ENCODE data around the gene DDX5.
"Not testable (repeated sequence)": the region's sequence is repeated elsewhere in the genome, so short reads cannot be mapped to it uniquely, and the experiment has no call there.

The DDX5 gene

DNA sequence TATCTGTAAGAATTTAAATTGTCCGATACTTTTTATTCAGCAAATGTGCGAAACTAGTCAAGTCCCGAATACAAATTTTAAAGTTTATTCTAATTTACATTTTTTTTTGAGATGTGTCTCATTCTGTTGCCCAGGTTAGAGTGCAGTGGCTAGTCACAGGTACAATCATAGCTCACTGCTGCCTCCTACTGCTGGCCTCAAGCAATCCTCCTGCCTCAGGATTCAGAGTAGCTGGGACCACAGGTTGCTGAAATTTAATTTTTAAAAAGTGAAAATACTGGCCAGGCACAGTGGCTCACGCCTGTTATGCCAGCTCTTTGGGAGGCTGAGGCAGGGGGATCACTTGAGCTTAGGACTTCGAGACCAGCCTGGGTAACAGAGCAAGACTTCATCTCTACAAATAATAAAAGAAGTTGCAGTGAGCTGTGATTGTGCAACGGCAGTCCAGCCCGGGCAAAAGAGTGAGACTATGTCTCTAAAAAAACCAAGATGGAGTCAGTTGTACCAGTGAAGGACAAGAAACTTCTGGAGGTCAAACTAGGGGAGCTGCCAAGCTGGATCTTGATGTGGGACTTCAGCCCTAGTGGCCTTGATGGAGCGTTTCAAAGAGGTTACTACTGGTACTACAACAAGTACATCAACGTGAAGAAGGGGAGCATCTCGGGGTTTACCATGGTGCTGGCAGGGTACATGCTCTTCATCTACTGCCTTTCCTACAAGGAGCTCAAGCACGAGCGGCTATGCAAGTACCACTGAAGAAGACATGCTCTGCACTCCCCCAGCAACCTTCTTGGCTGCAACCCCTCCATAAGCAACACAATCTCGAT is 14.8 kb downstream of the DDX5 start:
- DNase-seq = peak; percentile 36

DNA sequence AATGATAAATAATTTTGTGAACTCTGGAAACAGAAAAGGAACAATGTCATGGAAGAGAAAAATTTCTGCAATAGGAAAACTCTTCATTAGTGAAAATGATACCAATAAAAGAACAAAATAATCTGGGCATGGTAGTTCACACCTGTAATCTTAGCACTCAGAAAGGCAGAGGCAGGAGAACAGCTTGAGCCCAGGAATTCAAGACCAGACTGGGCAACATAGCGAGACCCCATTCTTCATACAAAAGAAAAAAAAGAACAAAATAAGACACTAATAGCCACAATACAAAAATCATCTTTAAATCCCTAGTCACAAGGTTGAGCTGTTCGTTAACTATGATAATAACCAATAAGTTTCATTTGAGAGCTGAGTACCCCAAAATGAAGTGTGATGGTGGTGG is 17.8 kb downstream of the DDX5 start:
- no peak for DNase-seq

DNA sequence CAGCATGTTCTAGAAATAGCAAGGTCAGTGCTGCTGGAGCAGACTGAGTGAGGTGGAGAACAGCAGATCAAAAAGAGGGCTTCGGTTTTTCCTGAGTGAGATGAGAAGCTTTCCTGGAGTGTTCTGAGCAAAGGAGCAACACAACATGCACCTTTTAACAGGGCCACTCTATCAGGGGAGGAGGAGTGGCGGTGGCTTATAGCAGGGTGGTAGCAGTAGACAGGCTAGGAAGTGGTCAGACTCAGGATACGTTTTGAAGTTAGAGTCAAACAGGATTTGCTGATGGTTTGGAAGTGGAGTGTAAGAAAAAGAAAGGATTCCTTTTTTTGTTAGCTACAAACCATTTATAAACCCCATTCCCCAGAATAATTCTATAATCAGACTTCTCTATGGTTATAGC is 21.7 kb downstream of the DDX5 start:
- DNase-seq = no peak

DNA sequence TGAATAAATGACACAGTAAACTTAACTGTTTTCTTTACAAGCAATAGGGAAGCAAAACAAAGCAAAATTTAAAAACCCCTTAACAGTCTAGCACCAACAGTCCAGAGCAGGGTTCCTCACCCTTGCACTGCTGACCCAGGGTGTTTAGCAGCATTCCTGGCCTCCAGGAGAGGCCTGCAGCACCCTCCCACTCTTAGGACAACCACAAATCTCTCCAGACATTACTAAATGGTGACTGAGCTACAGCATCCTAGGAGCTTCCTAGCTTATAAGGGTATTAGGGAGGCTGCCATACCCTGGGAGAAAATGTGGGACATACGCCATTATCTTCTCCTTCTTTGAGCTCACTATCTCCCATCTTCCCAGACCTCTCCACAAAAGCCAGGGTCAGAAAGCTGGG is 25.1 kb downstream of the DDX5 start:
- DNase-seq = no peak

DNA sequence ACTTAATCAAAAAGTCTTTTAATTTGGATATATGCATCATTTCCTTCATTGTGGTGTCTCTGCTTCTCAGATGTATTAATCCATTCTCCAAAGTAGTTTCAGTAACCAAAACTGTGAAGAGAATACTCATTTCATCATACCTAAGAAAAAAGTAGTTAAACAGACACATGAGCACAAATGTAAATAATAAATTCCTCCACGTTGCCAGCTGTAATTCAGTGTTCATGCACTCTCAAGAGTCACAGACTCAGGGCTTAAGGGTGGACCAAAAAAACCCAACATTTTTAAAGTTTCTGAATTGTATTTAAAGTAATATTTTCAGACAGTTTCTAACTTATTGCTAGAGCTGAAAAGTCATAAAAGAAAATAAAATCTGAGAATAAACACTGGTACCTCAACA is 28.2 kb downstream of the DDX5 start:
- DNase-seq = no peak

DNA sequence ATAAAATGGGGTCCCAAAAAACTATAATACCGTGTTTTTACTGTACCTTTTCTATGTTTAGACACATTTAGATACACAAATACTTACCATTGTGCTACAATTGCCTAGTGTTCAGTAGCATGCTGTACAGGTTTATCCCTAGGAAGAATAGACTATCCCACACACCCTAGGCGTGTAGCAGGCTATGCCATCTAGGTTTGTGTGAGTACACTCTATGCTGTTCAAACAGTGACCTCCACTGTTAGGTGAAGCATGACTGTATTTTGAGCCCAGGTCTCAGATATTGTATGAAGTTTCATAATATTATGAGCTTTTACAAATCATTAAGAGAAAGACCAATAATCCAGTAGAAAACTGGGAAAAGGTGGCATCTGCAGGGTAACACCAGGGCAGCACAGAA is 33.5 kb downstream of the DDX5 start:
- DNase-seq = no peak

DNA sequence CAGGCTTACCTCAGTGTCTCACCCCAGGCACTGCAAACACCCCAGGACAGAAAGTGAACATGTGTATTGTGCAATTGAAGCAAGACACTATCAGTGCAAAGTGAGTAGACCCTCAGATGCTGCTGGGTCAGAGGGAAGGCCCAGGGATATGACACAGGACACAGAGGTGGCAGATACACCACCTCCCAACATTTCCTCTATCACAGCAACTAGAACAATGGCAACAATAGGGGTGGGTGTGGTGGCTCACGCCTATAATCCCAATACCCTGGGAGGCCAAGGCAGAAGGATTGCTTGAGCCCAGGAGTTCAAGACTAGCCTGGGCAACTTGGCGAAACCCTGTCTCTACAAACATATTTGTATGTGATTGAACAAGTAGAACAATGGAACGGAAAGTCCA is 34.6 kb downstream of the DDX5 start:
- DNase-seq = no peak

DNA sequence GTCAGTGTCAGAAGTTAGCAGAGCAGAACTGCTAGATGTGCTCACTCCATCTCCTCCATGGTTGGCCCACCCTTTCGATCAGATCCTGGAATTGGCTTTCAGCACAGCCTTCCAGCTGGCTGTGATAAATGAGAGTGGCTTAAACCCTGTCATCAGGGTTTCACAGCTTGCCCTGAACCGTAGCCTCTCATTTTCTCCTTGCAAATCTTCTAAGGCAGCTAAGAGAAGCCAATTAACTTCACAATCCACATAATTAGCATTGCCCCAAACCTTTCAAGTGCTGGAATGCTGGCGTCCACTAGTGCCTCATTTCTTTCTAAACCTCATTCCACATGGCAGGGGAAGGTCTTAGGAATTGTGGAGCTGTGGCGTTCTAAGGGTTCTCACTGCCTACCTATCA is 35.5 kb downstream of the DDX5 start:
- DNase-seq = no peak

DNA sequence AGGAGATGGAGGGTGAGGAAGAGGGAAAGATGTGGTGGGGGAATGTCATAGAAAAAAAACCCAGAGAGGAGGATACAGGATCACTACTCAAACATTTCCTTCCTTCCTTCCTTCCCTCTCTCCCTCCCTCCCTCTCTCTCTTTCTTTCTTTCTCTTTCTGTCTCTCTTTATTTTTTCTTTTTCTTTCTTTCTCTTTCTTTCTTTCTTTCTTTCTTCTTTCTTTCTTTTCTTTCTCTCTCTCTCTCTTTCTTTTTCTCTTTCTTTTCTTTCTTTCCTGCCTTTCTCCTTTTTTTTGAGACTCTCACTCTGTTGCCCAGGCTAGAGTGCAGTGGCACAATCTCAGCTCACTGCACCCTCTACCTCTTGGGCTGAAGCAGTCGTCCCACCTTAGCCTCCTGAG is 39.3 kb downstream of the DDX5 start:
- not testable (repeated sequence) for DNase-seq

DNA sequence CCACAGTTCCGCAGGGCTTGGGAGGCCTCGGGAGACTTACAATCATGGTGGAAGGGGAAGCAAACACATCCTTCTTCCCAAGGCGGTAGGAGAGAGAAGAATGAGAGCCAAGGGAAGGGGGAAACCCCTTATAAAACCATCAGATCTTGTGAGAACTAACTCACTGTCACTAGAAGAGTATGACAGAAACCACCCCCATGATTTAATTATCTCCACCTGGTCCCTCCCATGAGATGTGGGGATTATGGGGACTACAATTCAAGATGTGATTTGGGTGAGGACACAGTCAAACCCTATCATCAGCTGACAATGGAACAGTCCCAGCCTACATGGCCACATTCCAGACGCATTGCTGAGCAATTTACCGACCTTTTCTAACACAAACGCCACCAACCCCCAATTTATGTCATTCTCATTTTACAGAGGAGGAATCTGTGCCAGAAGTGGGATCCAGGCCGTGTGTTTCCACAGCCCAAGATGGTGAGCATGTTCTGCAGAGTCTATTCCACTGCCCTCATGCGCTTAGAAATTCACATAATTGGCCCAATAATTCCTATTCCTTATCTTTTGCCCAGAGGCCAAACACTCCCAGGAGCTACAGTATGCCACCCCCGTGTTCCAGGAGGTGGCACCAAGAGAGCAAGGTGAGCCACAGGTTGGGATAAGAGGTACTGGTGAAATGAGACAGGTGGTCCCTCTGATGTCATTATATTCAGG is 39.9 kb downstream of the DDX5 start:
- DNase-seq = no peak

DNA sequence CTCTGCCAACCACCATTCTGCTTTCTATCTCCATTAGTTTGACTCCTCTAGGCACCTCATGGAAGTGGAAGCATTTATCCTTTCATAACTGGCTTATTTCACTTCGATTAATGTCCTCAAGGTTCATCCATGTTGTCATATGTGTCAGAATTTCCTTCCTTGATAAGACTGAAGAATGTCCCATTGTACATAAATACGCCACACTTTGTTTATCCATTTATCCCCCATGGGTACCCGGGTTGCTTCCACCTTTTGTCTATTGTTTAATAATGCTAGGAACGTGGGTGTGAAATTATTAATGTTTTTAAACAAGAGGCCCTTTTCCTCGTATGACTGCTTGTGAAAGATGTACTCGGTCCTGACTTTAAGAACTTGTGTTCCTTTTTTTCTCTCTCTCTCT is 44.3 kb downstream of the DDX5 start:
- no peak for DNase-seq

DNA sequence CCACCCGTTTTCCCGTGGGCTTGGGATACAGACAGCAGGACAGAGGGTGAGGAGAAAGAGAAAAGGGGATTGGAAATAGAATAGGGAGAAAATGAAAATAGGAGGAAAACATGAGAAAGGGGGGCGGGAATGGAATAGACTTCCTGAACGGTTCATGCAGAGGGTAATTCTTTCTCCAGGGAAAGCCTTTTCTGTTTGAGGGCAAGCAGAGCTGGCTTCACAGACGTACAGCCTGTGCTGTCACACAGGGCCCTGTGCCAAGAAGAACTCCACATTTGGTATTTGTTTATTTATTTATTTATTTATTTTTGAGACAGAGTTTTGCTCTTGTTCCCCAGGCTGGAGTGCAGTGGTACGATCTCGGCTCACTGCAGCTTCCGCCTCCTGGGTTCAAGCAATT is 45.1 kb downstream of the DDX5 start:
- no peak for DNase-seq

DNA sequence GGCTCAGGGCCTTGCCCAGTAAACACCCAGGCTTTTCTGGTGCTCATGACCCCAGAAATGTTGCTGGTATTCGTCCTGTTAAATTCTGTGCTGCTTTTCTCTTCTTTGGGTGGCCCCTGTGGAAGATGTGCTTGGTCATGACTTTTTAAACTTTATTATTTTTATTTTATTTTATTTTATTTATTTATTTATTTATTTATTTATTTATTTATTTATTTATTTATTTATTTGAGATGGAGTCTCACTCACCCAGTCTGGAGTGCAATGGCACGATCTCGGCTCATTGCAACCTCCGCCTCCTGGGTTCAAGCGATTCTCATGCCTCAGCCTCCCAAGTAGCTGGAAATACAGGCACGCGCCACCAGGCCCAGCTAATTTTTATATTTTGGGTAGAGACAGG is 46.3 kb downstream of the DDX5 start:
- not testable (repeated sequence) for DNase-seq

DNA sequence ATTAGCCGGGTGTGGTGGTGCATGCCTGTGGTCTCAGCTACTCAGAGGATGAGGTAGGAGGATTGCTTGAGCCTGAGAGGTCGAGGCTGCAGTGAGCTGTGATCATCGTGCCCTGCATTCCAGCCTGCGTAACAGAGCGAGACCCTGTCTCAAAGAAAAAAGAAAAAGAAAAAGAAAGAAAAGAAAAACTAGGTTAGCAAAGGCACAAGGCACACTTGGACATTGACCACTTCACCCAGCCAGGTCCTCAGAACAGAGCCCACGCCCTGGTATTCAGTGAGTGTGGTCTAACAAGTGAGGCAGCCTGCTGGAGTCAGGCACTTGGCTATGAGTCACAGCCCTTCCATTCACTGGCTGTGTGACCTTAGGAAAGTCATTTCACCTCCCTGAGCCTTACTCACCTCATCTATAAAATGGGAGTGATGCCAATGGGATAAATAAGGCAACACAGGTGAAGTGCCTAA is 46.8 kb downstream of the DDX5 start:
- no peak for DNase-seq

DNA sequence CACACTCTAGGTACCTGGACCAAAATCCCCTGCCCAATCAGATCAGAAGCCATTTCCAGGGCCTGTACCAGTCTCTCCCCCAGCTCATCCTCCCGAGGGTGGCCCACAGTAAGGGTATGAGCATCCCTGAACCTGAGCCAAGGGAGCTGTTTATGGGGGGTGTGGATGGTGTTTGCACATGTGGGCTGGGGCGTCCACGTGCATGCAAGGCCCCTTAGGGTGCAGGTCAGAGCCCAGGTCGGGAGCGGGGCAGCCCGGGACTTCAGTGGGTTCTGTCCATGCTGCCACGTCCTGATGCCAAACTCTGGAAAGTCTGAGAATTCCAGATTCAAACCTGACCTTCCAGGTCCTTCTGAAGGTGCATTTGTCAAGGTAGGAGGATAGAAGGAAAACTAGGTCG is 47.3 kb downstream of the DDX5 start:
- no peak for DNase-seq

DNA sequence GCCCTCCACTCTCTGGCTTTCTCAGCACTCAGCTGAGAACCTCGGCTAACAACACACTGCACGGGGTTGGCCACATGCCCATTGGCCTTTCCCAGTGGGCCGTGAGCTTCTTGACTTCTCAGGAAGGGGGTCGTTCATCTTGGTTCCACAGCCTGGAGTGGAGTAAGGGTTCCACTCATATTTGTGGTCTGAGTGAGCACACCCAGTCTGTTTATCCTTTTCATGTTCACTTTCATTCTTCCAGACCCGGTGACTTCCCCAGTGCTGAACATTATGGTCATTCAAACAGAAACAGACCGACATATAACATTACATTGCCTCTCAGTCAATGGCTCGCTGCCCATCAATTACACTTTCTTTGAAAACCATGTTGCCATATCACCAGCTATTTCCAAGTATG is 48.9 kb downstream of the DDX5 start:
- no peak for DNase-seq

DNA sequence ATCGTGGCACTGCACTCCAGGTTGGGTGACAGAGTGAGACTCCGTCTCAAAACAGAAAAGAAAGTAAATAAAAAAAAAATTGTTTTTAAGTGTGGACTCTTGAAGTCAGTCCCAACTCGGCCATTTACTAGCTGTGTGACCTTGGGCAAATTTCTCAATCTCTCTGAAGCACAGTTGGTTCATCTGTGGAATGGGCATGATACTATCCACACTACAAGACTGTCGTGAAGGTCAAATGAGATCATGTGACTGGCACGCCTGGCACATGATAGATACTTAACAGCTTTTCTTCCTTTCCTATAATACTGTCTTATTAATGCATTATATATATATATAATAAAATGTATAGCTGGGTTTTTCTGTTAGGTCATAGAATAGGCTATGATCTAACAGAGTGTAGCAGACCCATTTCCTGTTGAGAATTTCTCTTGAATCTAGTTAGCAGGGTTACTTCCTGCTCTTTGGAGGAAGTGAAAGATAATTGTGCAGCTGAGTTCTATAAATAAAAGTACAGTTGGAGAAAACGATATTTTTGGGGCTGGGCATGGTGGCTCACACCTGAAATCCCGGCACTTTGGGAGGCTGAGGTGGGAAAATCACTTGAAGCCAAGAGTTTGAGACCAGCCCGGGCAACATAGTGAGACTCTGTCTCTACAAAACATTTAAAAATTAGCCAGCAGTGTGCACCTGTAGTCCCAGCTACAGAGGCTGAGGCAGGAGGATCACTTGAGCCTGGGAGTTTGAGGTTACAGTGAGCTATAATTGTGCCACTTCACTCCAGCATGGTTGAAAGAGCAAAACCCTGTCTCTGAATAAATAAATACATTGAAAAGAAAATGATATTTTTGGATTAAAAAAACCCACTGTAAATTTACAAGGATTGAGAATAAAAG is 49.9 kb downstream of the DDX5 start:
- DNase-seq = no peak

DNA sequence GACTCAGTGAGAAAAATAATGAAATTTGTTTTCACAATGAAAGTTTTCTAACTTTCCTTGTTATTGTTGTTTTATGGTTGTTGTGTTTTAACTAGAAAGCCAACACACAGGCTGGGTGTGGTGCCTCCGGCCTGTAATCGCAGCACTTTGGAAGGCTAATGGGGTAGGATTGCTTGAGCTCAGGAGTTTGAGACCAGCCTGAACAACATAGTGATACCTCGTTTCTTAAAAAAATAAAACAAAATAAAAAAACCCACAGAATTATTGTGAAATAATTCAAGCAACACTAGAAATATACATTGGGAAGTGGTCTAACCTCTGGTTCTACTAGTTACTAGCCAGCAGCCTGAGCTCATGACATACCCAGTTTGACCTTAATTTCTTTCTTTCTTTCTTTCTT is 56.5 kb downstream of the DDX5 start:
- DNase-seq = no peak

DNA sequence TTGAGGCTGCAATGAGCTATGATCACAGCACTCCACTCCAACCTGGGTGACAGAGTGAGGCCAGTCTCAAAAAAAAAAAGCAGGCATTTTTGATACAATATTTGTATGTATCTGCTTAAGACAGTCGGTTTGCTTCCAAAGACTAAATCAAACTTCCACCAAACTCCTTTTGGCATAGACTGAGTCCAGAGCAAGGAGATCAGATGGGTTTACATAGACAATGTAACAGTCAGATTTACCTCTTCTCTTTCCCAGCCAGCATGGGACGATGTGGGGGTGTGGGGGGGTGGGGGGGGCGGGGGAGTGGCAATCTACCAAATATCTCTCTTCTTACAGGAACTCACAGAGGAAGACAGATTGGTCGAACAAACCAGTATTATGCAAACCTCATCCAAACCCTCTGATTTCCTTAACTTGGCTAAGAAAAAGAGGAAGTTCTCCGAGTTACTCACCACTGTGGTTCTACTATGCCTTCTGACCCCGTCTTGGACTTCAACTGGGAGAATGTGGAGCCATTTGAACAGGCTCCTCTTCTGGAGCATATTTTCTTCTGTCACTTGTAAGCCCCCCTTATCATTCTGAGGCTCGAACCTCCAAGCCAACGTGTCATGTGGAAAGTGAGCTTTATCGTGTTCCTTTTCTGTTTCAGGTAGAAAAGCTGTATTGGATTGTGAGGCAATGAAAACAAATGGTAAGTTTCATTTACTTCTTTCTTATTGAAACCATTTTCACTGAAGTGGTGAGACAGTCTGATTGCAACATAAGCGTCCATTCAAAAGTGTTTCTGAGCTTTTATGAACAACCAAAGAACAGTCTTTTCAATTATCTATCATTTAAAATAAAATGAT is 57.2 kb downstream of the DDX5 start, which contains the start of gene MILR1:
MILR1 (plus strand) TSS at position 451 of the 848 bp plus-strand sequence; CDS start at position 505, 54 bp downstream.
- no peak for DNase-seq

All from stimulated activated CD4-positive, alpha-beta T cell treated with anti-CD3 and anti-CD28 coated beads, Interleukin-4, amount 100 ng/mL, for 1 hour (primary cell).